Spleen (tissue), 11 donors: ENCODE results near the gene HINT3. TPM values are rescaled to one million over a fixed set of nuclear protein-coding genes. Genes with fewer than 3 reads are reported as not detected.
A peak's percentile ranks its signal among the peaks of the same experiment; 100 is the strongest.

ENCODE experiments used
- DNase-seq: peaks from one replicate; pipeline ENCODE4 v3.0.0-alpha.2; 2020
- H3K27ac ChIP-seq, 8 donors: fragments of 200-600 bp; sonication (generic) in 7 of 8; 1 replicate in 4 of 8; 2 replicates in 4 of 8; pipeline versions ENCODE4 v1.5.0 to v1.8.0; 2016 to 2021; ENCODE audit warnings: inconsistent platforms in 4 of 8, mild to moderate bottlenecking in 4 of 8, moderate library complexity in 1 of 8
- H3K27me3 ChIP-seq, 7 donors: fragments of 200-600 bp; sonication (generic) in 6 of 7; replicated peaks in 1 of 7; 1 replicate in 4 of 7; 2 replicates in 3 of 7; pipeline versions ENCODE4 v1.5.0 to v1.8.0; 2016 to 2021; ENCODE audit warnings: inconsistent platforms in 3 of 7, mild to moderate bottlenecking in 1 of 7
- H3K36me3 ChIP-seq, 6 donors: fragments of 200-600 bp; sonication (generic) in 5 of 6; 1 replicate in 4 of 6; 2 replicates in 2 of 6; pipeline versions ENCODE4 v1.5.0 to v1.8.0; 2016 to 2021; ENCODE audit warnings: inconsistent platforms in 2 of 6
- H3K4me1 ChIP-seq, 6 donors: fragments of 200-600 bp; sonication (generic) in 5 of 6; 1 replicate in 3 of 6; 2 replicates in 3 of 6; pipeline versions ENCODE4 v1.5.0 to v1.8.0; 2016 to 2021; ENCODE audit warnings: inconsistent platforms in 3 of 6
- H3K4me3 ChIP-seq, 8 donors: fragments of 200-600 bp; sonication (generic) in 7 of 8; 1 replicate in 4 of 8; 2 replicates in 4 of 8; pipeline versions ENCODE4 v1.5.0 to v1.8.0; 2016 to 2021; ENCODE audit warnings: inconsistent platforms in 4 of 8, mild to moderate bottlenecking in 4 of 8, moderate library complexity in 2 of 8
- H3K9me3 ChIP-seq, 8 donors: fragments of 200-600 bp; sonication (generic) in 7 of 8; 1 replicate in 4 of 8; 2 replicates in 4 of 8; pipeline versions ENCODE4 v1.5.0 to v1.8.0; 2016 to 2021; ENCODE audit warnings: inconsistent platforms in 4 of 8
- POLR2A ChIP-seq, 3 donors: fragments of 450-650 bp; IDR thresholded peaks; one replicate each; pipeline ENCODE4 v1.5.1; 2017; ENCODE audit warnings: antibody characterized with exemption in 3 of 3, mild to moderate bottlenecking in 1 of 3
- POLR2AphosphoS5 ChIP-seq, 3 donors: sonication (generic); formaldehyde crosslinking; IDR thresholded peaks; one replicate each; pipeline ENCODE4 v1.5.1; 2017; ENCODE audit warnings: antibody characterized with exemption in 3 of 3
- WGBS, 5 donors: extraction: QIAGEN DNeasy Blood & Tissue Kit in 3 of 5; methylation state at CpG; one replicate each; pipeline versions ENCODE4 v1.1.5 to v1.1.7; 2013 to 2018; 5-methylcytosine and 5-hydroxymethylcytosine counted together
- intact Hi-C: fragments of 100-400 bp; cut with DNase I; formaldehyde crosslinking; loops from one replicate; pipeline ENCODE4 v1.15.0; 2023; ENCODE audit warnings: low total_unique reads
- polyA plus RNA-seq, 3 donors: library from polyadenylated mRNA; stranded (reverse); fragments of 200-250 nt; gene quantifications; one replicate each; pipeline ENCODE4 v1.2.1, GENCODE V29; 2013
- total RNA-seq, 7 donors: library from RNA; depleted of rRNA in 3 of 7; stranded (reverse); fragments of >200 nt in 3 of 7; fragmentation: NEBNext Ultra II Directional in 4 of 7; extraction: Animal tissue kit (Norgen Biotek cat#: 25700) in 4 of 7; gene quantifications; one replicate each; pipeline versions ENCODE4 v1.1.0 to v1.2.1, GENCODE V29; 2016 to 2021
- TF ChIP-seq, protein P1 (sequence below), 11 experiments: fragments of 200-600 bp in 7 of 11; fragments of 450-650 bp in 4 of 11; sonication (generic) in 4 of 11; IDR thresholded peaks in 8 of 11; conservative IDR thresholded peaks in 3 of 11; 1 replicate in 7 of 11; 2 replicates in 4 of 11; pipeline versions ENCODE4 v1.4.0 to v1.8.0; 2016 to 2021; ENCODE audit warnings: antibody characterized with exemption in 11 of 11, inconsistent platforms in 4 of 11, mild to moderate bottlenecking in 1 of 11
- donor health status: healthy with polysubstance abuse.
- donor health status: DM: no; HTN: no; CAD: no; lungs with moderate emphysema.
- donor health status: DM: no; HTN: no; CAD: no.
- donor health status: Bipolar disorder and iron deficiency.
- donor health status: healthy.
- donor health status: DM: no; HTN: no; CAD: no.
- donor health status: DM: yes; HTN: yes; CAD: no.

Gene HINT3
- total and polyA plus RNA-seq, 10 donors = 5.0 to 18.6 (median 14.7) TPM

GRCh38 chr6:125994670-125995488 is 38.3 kb downstream of the HINT3 start:
- TF ChIP-seq POLR2A (IDR thresholded peaks at IDR 0.05) (no peak), POLR2AphosphoS5 (IDR thresholded peaks at IDR 0.05) (no peak)
- TF ChIP-seq, protein P1, sequence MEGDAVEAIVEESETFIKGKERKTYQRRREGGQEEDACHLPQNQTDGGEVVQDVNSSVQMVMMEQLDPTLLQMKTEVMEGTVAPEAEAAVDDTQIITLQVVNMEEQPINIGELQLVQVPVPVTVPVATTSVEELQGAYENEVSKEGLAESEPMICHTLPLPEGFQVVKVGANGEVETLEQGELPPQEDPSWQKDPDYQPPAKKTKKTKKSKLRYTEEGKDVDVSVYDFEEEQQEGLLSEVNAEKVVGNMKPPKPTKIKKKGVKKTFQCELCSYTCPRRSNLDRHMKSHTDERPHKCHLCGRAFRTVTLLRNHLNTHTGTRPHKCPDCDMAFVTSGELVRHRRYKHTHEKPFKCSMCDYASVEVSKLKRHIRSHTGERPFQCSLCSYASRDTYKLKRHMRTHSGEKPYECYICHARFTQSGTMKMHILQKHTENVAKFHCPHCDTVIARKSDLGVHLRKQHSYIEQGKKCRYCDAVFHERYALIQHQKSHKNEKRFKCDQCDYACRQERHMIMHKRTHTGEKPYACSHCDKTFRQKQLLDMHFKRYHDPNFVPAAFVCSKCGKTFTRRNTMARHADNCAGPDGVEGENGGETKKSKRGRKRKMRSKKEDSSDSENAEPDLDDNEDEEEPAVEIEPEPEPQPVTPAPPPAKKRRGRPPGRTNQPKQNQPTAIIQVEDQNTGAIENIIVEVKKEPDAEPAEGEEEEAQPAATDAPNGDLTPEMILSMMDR (IDR thresholded peaks at IDR 0.05 in 8 of 11, conservative IDR thresholded peaks at IDR 0.05 in 3 of 11) = no peak

GRCh38 chr6:125995972-125996580 is 39.5 kb downstream of the HINT3 start:
- DNase-seq = peak; percentile 90
- intact Hi-C loops = no loop called here
- TF ChIP-seq, protein P1 (IDR thresholded peaks at IDR 0.05 in 8 of 11, conservative IDR thresholded peaks at IDR 0.05 in 3 of 11) = peak; percentile 60 to 94 (median 92)
- no peak for TF ChIP-seq POLR2A (IDR thresholded peaks at IDR 0.05)
- Histone ChIP-seq H3K36me3 (peaks cover 0 to 37% (median 16%) of the 10 kb centered on the region in 6 donors), H3K4me3 (peak overlapping the region in 2 of 8 donors; percentile 10 to 38), H3K27ac (no peak overlapping the region), H3K27me3 (no peaks in the 10 kb centered on the region), H3K9me3 (no peaks in the 10 kb centered on the region), H3K4me1 (peaks cover 0 to 29% (median 13%) of the 10 kb centered on the region in 6 donors)
- WGBS, 5 donors = 9 to 16% (median 13%) methylated on average over 8 of the region's 8 CpGs

More at GRCh38 chr6:125994670-125995488, 38.3 kb downstream of the HINT3 start:
- peaks cover 0 to 36% (median 13%) of the 10 kb centered on the region in 6 donors for H3K4me1 ChIP-seq
- no peak for DNase-seq
- no peaks in the 10 kb centered on the region for H3K9me3 ChIP-seq
- no peak overlapping the region for H3K27ac ChIP-seq
- intact Hi-C loops = no loop called here
- H3K27me3 ChIP-seq = no peaks in the 10 kb centered on the region
- no peak overlapping the region for H3K4me3 ChIP-seq
- H3K36me3 ChIP-seq = peaks cover 0 to 25% (median 9%) of the 10 kb centered on the region in 6 donors
- 73 to 90% (median 80%) methylated on average over 5 of the region's 5 CpGs for WGBS, 5 donors

DNA sequence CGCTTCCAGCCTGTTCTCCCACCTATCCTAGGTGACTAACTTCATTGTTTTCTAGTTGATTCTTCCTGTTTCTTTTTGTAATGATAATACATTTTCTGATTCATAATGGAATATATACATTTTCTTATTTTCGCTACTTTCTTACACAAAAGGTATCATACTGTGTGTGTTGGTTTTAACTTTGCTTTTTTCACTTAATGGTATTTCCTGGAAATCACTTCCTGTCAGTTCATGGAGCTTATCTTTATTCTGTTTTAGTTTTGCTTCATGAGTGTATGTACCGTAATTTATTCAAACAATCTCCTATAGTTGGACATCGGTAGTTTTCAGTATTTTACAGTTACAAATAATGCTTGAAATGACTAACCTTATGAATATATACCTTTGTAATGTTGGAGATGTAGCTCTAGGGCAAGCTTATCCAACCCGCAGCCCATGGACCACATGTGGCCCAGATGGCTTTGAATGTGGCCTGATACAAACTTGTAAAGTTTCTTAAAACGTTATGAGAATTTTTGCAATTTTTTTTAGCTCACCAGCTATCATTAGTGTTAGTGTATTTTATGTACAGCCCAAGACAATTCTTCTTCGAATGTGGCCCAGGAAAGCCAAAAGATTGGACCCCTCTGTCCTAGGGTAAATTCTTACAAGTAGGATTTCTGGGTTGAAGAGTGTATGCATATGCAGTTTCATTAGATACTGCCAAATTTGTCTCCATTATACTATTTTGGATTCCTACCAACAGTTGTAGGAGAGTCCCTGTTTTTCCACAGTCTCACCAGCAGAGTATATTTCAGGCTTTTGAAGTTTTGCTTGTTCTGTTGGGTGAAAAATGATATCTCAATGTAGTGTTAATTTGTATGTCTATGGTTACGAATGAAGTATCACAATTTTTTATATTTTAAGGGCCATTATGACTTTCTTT is 46.4 kb downstream of the HINT3 start:
- Histone ChIP-seq H3K4me3 (no peak overlapping the region), H3K9me3 (no peaks in the 10 kb centered on the region), H3K36me3 (peaks cover 0 to 86% (median 15%) of the 10 kb centered on the region in 6 donors), H3K4me1 (peaks cover 0 to 4% (median 0%) of the 10 kb centered on the region in 6 donors), H3K27me3 (no peaks in the 10 kb centered on the region), H3K27ac (no peak overlapping the region)
- 90 to 93% (median 91%) methylated on average over 8 of the region's 8 CpGs for WGBS, 5 donors
- DNase-seq = no peak
- TF ChIP-seq, protein P1 (IDR thresholded peaks at IDR 0.05 in 8 of 11, conservative IDR thresholded peaks at IDR 0.05 in 3 of 11) = no peak
- TF ChIP-seq POLR2A (IDR thresholded peaks at IDR 0.05) = no peak
- no peak for TF ChIP-seq POLR2AphosphoS5 (IDR thresholded peaks at IDR 0.05)
- intact Hi-C loops = no loop called here
